NCI-H146 (cell line): ENCODE measurements around the gene SGCA.

Experiments
- DNase-seq: peaks from one replicate; lab custom pipeline; 2025; lab: John Stamatoyannopoulos, UW

SGCA gene

DNA sequence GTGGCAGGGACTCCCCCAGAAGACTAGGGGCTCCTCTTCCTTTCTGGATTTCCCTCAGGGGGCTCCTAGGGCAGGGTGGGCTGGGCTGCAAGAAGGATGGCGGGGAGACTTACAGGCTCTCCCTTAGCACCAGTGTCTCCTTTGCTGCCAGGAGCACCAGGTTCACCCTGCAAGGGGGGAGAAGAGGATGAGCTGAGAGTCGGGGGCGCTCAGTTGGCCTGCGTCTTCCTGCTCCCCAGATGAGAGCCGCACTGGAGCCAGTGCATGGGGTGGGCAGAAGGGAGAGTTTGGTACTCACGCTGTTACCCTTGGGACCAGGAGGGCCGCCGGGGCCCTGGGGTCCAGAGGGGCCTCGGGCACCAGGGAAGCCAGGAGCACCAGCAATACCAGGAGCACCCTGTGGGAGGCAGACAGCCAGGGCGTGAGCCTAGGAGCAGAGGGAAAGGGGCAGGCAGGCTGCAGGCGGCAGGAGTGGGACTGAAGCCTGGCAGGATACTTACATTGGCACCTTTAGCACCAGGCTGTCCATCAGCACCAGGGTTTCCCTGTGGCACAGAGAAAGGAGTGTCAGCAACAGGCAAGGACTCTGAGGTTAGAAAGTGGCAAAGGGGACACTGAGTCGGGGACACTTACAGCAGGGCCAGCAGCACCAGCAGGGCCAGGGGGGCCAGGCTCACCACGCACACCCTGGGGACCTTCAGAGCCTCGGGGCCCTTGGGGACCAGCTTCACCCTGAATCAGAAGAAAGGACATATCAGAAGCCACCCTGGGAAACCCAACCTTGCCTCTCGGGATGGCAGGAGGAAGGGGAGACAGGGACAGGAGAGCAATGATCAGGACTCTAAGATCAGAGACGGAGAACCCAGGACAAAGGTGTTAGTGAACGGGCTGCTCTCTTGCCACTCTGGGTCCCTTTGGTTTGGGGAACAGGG, 29.4 kb downstream of the SGCA start:
- DNase-seq: no peak

DNA sequence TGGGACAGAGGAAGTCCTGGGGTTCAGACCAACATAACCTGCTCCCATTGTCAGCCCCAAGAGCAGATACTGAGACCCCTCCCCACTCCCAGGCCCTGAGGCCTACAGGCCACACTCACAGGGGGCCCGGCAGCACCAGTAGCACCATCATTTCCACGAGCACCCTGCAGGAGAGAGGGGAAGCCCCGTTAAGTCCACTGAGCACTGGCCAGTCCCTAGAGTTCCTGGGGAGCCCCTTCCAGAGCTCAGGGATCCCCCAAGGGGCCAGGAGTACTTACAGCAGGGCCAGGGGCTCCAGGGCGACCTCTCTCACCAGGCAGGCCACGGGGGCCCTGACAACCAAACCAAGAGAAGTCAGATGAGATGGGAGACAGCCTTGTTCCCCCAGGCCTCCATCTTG, 30.2 kb downstream of the SGCA start:
- no peak for DNase-seq

DNA sequence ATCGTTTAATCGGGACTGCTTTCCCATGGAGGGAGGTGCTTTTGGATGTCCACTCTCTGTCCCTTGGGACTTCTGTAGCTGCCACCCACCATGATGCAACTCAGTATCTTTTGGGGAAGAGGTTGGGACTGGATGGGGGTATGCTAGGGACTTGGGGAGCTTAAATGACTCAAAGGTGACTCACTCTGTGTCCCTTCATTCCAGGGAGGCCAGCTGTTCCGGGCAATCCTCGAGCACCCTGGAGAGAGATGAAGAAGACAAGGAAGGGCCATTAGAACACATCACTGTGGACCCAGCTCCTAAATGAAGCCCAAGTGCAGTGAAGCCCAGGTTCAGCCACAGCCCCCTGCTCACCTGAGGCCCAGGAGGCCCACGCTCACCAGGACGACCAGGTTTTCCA, 31.0 kb downstream of the SGCA start:
- no peak for DNase-seq

DNA sequence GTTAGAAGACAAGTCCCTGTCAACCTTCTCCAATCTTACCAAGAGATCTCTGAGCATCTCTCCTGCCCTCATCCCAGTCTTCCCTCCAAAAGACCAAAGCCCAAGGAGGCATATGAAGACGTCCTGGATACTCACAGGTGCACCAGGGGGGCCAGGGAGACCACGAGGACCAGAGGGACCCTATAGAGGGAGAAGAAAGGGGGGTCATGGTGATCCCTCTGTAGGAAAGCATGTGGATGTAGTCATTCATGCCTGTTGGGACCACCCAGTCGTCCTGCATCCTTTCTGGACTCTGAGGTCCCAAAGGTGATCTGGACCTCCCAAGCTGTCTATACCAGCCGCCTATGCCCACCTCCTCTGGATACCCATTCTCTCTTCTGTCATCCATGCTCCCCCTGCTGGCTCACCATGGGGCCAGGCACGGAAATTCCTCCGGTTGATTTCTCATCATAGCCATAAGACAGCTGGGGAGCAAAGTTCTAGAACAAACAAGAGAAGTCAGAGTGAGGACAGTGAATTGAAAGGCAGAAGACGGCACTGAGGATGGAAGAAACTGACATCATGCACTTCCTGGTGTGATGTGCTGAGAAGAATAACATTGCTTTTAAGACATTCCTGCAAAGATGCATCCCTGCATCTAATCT, 32.3 kb downstream of the SGCA start:
- DNase-seq: peak; percentile 21

DNA sequence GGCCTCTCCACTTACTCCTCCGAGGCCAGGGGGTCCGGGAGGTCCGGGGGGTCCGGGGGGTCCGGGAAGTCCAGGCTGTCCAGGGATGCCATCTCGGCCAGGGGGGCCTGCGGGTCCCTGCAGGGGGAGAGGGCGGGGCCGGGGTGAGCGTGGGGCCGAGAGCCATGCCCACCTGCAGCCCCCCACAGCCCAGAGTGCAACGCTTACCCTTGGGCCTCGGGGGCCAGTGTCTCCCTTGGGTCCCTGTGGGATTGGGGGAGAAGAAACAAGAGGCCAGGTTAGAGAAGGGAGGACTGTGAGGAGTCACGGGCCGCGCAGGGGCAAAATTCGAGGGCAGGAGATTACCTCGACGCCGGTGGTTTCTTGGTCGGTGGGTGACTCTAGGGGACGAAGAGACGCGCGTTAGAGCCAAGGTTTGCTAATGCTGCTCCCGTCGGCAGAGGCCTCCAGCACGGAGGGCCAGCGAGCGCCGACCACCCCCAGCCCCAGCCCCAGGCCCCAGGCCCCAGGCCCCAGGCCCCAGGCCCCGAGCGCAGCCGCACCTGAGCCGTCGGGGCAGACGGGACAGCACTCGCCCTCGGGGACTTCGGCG, 33.5 kb downstream of the SGCA start:
- DNase-seq: no peak

DNA sequence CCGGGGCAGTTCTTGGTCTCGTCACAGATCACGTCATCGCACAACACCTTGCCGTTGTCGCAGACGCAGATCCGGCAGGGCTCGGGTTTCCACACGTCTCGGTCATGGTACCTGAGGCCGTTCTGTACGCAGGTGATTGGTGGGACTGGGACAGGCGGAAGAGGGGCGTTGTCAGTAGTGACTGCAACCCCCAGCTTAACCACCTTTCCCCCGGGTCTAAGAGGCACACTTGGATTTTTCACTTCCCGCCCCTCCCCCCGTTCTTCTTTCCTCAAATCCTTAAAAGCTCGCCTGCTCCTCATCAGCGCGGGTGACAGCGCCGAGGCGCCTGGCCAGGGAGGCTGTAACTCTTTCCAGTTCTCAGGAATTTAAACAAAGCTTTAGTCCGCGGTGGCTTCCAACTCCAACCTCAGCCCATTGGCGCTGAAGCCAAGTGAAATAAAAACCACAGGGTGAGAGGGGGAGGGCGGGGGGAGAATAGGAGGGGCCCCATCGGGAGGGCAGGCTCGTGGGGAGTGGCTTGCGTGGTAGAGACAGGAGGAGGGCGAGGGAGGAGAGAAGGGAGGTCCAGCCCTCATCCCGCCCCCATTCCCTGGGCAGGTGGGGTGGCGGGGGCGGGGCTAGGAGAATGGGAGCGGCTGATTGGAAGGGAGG, 34.1 kb downstream of the SGCA start:
- peak; percentile 69 for DNase-seq

DNA sequence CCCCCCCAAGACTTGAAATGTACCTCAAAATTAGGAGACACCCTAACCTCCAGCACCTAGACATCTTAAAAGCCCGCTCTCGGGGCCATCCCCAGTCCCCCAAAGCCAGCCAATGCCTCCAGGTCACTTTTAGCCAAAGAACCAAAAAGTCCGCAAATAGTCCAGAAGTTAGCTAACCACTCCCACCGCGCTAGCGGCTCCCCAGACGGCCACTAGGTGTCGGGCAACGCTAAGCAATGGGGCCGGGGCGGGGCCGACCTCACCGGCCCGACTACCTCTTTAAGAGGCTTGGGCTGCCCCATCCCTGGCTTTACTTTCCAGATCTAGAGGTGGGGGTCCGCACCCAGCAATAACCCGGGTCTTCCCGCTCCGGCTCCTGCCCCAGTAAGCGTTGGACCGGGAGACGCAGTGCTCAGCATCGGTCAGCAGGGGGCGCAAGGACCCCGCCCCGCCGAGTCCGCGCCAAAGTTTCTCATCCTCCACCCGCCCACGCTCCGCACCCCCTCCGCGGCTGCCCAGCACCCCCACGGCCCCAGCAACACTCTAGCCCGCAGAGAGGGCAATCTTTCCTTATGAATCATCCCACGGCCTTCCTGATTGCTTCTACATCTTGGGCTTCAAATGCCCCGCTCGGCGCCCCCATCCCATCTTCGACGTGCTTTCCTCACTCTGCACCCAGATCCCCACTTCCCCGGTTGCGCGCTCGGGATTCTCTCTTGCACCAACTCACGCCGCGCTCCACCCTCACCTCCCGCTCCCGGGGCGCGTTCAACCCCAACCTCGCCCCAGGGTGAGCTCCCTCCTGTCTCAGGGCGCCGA, 34.9 kb downstream of the SGCA start:
- DNase-seq: peak; percentile 64

DNA sequence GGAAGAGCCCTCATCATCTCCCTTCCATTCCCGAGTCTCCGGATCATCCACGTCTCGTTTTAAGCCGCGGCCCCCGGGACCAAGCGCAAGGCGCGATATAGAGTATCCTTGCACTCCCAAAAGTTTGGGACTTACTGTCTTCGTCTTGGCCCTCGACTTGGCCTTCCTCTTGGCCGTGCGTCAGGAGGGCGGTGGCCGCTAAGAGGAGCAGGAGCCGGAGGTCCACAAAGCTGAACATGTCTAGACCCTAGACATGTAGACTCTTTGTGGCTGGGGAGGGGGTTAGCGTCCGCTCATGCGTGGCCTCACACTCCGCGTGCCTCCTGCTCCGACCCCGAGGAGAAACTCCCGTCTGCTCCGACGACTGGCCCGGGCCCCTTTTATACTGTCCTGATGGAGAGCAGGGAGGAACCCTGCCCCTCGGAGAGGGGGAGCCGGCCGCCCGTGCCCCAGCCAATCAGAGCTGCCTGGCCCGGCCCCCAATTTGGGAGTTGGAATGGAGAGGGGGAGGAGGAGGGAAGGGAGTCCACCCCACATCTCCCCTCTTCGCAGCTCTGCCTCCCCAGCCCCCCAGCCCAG, 35.6 kb downstream of the SGCA start, which contains the start of gene COL1A1:
COL1A1 (minus strand) TSS at position 356 of the 579 bp plus-strand sequence; CDS start at position 238, 118 bp downstream.
- no peak for DNase-seq

DNA sequence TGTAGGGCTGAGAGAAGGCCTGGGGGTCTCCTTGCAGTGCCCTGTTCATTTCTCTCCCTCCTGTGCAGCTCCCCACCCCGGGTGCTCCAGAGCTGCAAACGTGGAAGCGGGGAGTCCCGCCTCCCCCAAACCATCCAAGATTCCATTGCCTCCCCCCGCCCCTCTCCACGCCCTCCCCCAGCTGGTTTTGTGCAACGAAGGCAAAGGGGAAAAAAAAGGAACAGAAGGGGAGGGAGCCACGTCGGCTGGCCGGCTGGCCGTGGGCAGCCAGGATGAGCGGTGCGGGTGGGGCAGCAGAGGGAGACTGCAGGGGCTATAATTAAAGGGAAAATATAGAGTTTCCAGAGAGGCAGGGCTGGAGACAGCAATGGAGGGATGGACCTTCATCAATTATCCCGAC, 37.3 kb downstream of the SGCA start:
- DNase-seq: no peak

DNA sequence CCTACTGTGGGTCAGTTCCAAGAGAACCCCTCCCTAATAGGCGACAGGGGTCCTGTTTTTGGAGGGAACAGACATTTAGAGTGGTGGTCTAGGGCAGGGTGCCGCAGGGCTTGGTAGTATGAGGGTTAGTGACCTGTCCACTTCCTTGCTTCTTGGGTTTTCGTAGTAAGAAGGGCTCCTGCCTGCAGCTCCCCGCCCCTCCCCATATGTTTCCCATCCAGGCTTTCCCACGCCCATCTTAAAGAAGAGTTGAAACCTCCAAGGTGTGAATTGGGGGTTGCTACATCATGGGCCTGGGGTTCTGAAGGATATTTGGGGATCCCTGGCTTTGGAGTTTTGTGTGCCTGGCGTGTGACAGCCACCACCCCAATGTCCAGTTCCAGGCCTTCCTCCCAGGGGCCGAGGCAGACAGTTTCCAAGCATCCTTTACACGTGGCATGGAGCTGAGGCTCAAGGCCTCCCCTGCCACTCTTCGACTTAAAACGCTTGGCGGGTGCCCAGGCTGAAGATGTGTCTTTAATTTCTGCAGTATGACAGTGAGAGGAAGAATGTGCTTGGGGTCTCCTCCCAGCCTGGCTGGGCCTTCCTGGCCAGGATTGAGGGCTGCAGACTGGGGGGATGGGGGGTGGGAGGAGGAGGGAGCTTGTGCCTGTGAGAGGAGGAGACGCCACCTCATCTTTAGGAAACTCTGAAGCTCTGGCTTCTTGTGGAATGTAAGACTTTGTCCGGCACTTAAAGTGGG, 38.0 kb downstream of the SGCA start:
- no peak for DNase-seq

DNA sequence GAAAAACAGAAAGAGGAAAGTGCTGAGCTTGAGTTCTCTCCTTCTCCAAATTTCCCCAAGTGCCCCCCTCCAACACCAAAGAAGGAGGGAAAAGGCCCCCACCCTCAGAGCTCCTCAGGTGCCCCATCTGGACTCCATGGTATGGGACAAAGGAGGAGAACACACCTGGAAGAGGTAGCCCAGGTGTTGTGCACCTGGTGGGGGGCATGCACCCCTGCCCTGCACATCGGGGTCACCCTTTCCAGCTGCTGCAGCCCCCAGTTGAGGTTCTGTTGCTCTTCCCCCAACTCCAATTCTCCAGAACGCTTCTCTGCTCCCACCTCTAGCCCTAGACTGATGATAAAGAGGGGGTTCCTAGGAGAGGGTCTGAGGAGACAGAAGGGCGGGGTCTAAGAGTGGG, 38.6 kb downstream of the SGCA start:
- DNase-seq: no peak

DNA sequence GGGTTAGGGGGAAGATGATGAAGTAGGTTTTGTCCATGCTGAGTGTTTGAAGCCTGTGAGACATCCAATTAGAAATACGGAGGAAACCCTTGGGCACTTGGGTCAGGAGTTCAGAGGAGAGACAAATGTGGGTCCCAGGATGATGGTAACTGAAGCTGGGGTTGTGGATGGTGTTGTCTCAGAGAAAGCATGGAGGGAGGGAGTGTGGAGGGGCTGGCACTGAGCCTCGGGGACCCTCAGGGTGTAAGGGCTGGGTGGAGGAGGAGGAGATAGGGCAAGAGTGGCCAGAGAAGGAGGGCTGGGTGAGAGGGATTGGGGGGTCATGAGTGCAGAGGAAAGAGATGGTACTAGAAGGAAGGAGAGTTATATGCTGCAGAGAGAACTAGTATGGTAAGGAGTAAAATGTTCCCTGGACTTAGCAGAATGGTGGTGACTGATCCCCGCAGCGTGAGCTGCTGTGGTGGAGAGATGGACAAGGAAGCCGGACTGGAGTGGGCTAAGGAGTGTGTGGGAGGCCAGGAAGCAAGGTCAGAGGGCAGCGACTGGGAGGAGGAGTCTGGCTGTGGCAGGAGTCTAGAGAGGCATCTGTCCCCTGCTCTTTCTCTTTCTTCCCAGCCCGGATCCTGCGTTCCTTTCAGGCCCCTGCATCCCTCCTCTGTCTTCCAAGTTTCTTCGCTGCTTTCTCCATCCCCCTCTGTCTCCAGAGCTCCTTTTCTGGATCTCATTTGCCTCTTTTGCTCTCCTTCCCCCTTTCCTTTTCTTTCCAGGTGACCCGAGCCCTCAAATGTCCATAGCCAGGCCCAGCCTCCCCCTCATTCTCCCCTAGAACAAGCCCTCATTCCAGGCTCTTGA, 39.5 kb downstream of the SGCA start:
- no peak for DNase-seq

DNA sequence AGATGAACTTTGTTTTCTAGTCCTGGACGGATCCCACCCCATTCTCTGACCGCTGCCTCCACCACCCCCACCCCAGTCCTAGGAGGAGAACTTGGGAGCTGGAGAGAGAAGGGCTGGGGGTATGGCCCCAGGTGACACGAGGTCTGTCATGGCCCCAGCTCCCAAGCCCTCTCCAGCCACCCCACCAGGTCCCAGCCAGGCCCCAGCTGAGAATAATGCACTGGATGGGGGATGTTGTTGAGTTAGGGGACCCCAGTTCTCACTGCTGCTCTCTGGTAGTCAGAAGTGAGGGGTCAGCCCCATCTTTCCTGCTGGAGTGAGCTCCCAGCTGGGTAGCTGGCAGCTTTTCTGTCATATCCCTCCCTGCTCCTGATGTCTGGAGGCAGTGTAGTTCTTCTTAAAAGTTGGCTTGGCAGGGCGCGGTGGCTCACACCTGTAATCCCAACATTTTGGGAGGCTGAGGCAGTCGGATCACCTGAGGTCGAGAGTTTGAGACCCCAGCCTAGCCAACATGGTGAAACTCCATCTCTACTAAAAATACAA, 40.2 kb downstream of the SGCA start:
- no peak for DNase-seq

DNA sequence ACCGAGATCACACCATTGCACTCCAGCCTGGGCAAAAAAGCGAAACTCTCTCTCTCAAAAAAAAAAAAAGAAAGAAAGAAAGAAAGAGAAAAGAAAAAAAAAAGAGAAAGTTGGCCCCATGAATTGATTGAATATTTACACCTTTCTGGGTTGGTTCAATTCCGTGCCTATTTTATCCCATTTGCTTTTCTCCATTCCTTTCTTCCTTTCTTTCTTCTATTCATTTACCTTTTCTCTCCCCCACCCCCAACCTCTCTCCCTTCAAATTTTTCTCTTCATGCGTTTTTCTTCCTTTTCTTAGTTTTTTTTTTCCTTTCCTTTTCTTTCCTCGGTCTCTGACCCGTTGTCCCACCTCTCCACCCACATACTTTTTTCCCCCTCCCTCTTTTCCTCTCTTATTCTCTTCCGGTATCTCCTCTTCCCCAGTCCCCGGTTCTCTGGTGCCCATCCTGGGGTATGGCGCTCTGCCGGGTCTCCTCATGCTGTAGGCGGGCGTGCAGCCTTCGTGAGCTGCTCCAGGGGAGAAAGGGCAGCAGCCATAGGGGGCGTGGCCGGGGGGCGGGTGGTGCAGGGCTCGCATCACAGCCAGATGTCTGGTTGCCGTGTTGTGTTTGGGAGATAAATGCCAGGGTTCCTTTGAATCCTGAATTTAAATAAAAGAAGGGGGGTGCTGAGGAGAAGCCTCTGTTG, 40.9 kb downstream of the SGCA start:
- DNase-seq: peak; percentile 50

DNA sequence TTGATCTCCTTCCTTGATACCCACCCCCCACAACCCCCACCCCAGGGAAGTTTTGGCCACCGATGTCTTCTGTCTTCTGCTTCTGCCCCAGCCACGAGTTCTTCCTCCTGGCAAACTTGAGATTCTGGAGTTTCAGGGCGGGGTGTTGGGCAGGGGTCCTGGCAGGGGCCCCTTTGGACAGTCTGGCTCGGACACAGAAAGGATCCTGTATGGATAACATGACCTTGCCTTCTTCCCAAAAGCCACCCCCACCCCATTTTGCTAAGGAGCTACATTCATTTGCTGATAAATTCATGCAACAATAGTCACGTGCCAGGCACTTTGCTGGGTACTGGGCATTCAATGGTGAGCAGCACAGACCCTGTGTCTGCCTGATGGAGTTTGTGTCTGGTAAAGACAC, 41.5 kb downstream of the SGCA start:
- DNase-seq: no peak

DNA sequence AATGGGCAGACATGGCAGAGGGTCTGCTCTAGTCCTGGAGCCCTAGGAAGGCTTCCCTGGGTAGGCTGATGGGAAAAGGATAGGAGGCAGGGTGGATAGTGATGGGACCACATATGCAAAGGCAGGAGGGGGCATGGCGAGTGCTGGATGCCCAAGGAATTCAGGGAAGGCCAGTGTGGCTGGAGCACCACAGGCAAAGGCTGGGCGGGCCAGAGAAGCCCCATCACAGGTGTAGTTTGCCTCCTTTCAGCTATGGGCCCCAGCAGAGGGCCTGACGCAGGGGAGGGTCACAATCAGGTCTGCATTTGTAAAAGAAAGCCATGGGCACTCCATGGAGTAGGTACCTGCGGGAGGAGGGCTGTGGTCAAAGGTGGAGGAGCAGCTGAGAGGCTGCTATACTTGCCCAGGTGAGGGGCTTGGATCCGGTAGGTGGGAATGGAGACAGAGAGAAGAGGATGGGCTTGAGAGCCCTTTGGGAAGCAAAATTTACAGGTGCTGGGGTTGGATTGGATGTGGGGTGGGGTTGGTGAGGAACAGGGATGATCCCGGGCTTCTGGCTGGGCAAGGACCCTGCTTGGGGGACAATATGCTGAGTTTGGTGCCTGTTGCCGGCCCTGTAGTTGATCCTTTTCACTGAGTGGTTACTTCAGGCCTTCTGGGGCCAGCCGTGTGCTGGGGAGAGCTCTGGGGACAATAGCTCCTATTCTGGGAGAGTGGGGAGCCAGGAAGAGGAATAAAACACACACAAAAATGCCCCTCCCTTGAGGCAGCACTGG, 42.2 kb downstream of the SGCA start:
- no peak for DNase-seq

DNA sequence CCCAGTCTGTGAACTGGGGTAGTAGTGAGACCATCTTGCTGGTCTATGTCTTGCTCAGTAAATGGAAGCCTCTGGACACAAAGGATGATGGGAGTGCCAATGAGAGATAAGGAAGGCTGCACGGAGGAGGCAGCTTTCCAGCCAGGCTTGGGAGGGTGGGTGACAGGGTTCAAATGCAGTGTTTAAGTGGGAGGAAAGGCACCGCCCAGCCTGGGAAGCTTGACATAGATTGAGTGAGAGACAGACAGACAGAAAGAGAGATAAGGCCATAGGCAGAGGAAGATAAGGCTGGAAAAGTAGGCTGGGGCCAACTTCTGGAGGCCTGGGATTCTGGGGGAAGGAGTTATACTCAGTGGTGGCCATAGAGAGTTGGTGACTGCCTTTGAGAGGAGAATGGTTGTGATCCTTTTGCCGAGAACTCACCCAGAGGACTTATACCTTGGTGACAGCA, 42.8 kb downstream of the SGCA start:
- DNase-seq: no peak

DNA sequence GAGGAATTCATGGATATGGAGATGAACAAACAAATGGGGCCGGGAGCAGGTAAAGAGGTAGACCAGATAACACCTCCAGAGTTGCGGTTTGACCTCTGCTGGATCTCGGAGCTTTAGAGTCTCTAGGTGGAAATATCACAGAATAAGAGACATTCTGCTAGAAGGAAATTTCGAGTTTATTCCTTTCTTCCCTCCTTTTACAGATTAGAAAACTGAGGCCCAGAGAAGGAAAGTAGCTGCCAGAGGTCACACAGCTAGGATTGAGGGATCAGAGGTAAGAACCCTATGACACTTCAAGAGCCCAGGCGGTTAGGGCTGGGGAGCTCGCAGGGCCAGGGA, 43.3 kb downstream of the SGCA start:
- DNase-seq: no peak
